T-helper 1 cell (primary cell): Measurements from ENCODE around the gene STXBP2.

Source experiments
- DNase-seq, 5 donors: peaks; one replicate each; pipeline ENCODE4 v3.0.0-alpha.2; 2012 to 2020

Gene STXBP2

GRCh38 chr19:7657131-7657751, 20.3 kb downstream of the STXBP2 start:
- DNase-seq = peak in 1 of 5 donors; percentile 23

- peak in 2 of 5 donors; percentile 34 to 81 for DNase-seq
Measured at GRCh38 chr19:7658219-7658686, 21.3 kb downstream of the STXBP2 start.

- DNase-seq = no peak
Measured at GRCh38 chr19:7661744-7662538, 25.0 kb downstream of the STXBP2 start.

GRCh38 chr19:7662657-7663056, 25.7 kb downstream of the STXBP2 start:
- DNase-seq = no peak

GRCh38 chr19:7663706-7664105, 26.8 kb downstream of the STXBP2 start:
- DNase-seq = no peak

- DNase-seq = no peak
Measured at GRCh38 chr19:7665076-7665475, 28.2 kb downstream of the STXBP2 start.

GRCh38 chr19:7668842-7669241, 31.9 kb downstream of the STXBP2 start, which contains the start of gene RETN:
Gene RETN (plus strand): TSS chr19:7669049. CDS start chr19:7669327, 278 bp downstream.
- no peak for DNase-seq

GRCh38 chr19:7669641-7670040, 32.7 kb downstream of the STXBP2 start:
- no peak for DNase-seq

- peak in 1 of 5 donors; percentile 24 for DNase-seq
Measured at GRCh38 chr19:7670150-7670783, 33.4 kb downstream of the STXBP2 start.

- DNase-seq = no peak
Measured at GRCh38 chr19:7670790-7671189, 33.9 kb downstream of the STXBP2 start.

- DNase-seq = no peak
Measured at GRCh38 chr19:7672522-7672921, 35.6 kb downstream of the STXBP2 start.

GRCh38 chr19:7674010-7675005, 37.4 kb downstream of the STXBP2 start:
- peak in 1 of 5 donors; percentile 45 for DNase-seq

- no peak for DNase-seq
Measured at GRCh38 chr19:7676376-7676775, 39.5 kb downstream of the STXBP2 start.

GRCh38 chr19:7676854-7677253, 39.9 kb downstream of the STXBP2 start, which contains the start of gene MCEMP1:
Gene MCEMP1 (plus strand): TSS chr19:7677090. CDS start chr19:7677121, 31 bp downstream.
- no peak for DNase-seq

GRCh38 chr19:7677669-7678311, 40.9 kb downstream of the STXBP2 start:
- no peak for DNase-seq

GRCh38 chr19:7678971-7679751, 42.3 kb downstream of the STXBP2 start:
- DNase-seq = peak; percentile 36 to 72 (median 63)

GRCh38 chr19:7679771-7680605, 43.1 kb downstream of the STXBP2 start:
- no peak for DNase-seq

- peak; percentile 74 to 89 (median 78) for DNase-seq
Measured at GRCh38 chr19:7680606-7681339, 43.9 kb downstream of the STXBP2 start, which contains the start of gene TRAPPC5. Gene TRAPPC5 (plus strand): TSS chr19:7680833. CDS start chr19:7682254, 1,421 bp downstream.
